GM12878 (cell line): ENCODE results near the gene RHOBTB1. TPM values are rescaled to one million over a fixed set of nuclear protein-coding genes. Genes with fewer than 3 reads are reported as not detected.

Experiments used
- ATAC-seq: fragments of 200-7000 bp; cut with Tn5 transposase; 3 replicates; pipeline ENCODE4 v1.9.1; 2020; ENCODE audit warnings: mild to moderate bottlenecking, moderate library complexity
- BruUV-seq: library from RNA; stranded (reverse); fragments of 400-500 nt; replicated peaks from 2 replicates; lab custom pipeline; 2021; lab: Mats Ljungman, UMichigan
- CTCF ChIA-PET: fragments of 300-600 bp; sonication (Branson Sonifier 250); formaldehyde crosslinking; extraction: SDS; loops from one replicate; lab custom pipeline; 2021; ENCODE audit warnings: inconsistent platforms; lab: Yijun Ruan, JAX
- POLR2A ChIA-PET: fragments of 350-600 bp; formaldehyde crosslinking; extraction: SDS; loops from one replicate; lab custom pipeline; 2021; ENCODE audit warnings: inconsistent platforms; lab: Charles Lee
- RAD21 ChIA-PET: fragments of 300-600 bp; sonication (Branson Sonifier 250); formaldehyde crosslinking; loops from one replicate; lab custom pipeline; 2023; ENCODE audit warnings: antibody characterized with exemption; ENCODE audit not compliant: unreplicated experiment; lab: Charles Lee
- SMC1A ChIA-PET: fragments of 300-600 bp; sonication (Branson Sonifier 250); formaldehyde crosslinking; loops from one replicate; lab custom pipeline; 2023; ENCODE audit not compliant: unreplicated experiment, uncharacterized antibody; lab: Charles Lee
- DNase-seq: peaks from one replicate; pipeline ENCODE4 v3.0.0-alpha.2; 2011; ENCODE audit warnings: low read depth, low spot score
- FAIRE-seq: peaks from 3 replicates; lab custom pipeline; 2011; peaks lifted over from hg19 to GRCh38; lab: Jason Lieb, UNC
- H2AFZ ChIP-seq: 2 replicates; pipeline ENCODE4 v1.6.0; 2011; ENCODE audit warnings: low read depth, low read length, control low read depth; ENCODE audit not compliant: control insufficient read depth
- H3K27ac ChIP-seq: 2 replicates; pipeline ENCODE4 v1.5.1; 2011; ENCODE audit warnings: control low read depth; ENCODE audit not compliant: control insufficient read depth, insufficient read depth
- H3K27me3 ChIP-seq, 2 experiments: replicated peaks in 1 of 2; 2 replicates each; pipeline versions ENCODE4 v1.6.0 to v1.6.1; 2011; ENCODE audit warnings: low read length in 1 of 2; ENCODE audit not compliant: control insufficient read depth in 2 of 2, insufficient read depth in 2 of 2
- H3K36me3 ChIP-seq, 2 experiments: 2 replicates each; pipeline ENCODE4 v1.5.1; 2011; ENCODE audit warnings: low read length in 1 of 2; ENCODE audit not compliant: control insufficient read depth in 2 of 2, insufficient read depth in 2 of 2
- H3K4me1 ChIP-seq: 2 replicates; pipeline ENCODE4 v1.6.1; 2011; ENCODE audit warnings: mild to moderate bottlenecking, low read length, moderate library complexity, mixed read lengths; ENCODE audit not compliant: control insufficient read depth, insufficient read depth
- H3K4me2 ChIP-seq: 2 replicates; pipeline ENCODE4 v1.6.0; 2011; ENCODE audit warnings: control low read depth; ENCODE audit not compliant: control insufficient read depth, insufficient read depth
- H3K4me3 ChIP-seq: fragments of 200-600 bp; sonication (generic); 2 replicates; pipeline ENCODE4 v1.5.1; 2016
- H3K79me2 ChIP-seq: 2 replicates; pipeline ENCODE4 v1.6.0; 2011; ENCODE audit warnings: low read length; ENCODE audit not compliant: control insufficient read depth, insufficient read depth
- H3K9ac ChIP-seq: 2 replicates; pipeline ENCODE4 v1.8.0; 2011; ENCODE audit warnings: low read length, control low read depth, mixed read lengths; ENCODE audit not compliant: control insufficient read depth, insufficient read depth
- H3K9me3 ChIP-seq: replicated peaks from 3 replicates; pipeline ENCODE4 v1.5.1; 2011; ENCODE audit warnings: mild to moderate bottlenecking, low read length; ENCODE audit not compliant: control insufficient read depth, insufficient read depth
- H4K20me1 ChIP-seq: 2 replicates; pipeline ENCODE4 v1.6.0; 2011; ENCODE audit not compliant: control insufficient read depth, insufficient read depth
- CREB1 ChIP-seq: IDR thresholded peaks from 2 replicates; pipeline ENCODE4 v1.6.1; 2012; ENCODE audit warnings: low read depth, mild to moderate bottlenecking, inconsistent platforms
- CREM ChIP-seq: IDR thresholded peaks from 2 replicates; pipeline ENCODE4 v1.6.1; 2014; ENCODE audit warnings: antibody characterized with exemption, low read depth
- WGBS: methylation state at CpG from one replicate; pipeline ENCODE4 v1.1.6; 2016; ENCODE audit warnings: low lambda C conversion rate; ENCODE audit not compliant: insufficient replicate concordance, insufficient coverage; ENCODE audit errors: missing lambda C conversion rate; 5-methylcytosine and 5-hydroxymethylcytosine counted together
- in situ Hi-C: fragments of 300-500 bp; cut with MboI; formaldehyde crosslinking; loops from 9 replicates; pipeline ENCODE4 v1.14.3; 2018; ENCODE audit warnings: mixed read lengths
- intact Hi-C: fragments of 100-400 bp; cut with micrococcal nuclease; formaldehyde crosslinking; loops from one replicate; pipeline ENCODE4 v1.14.2; 2022; ENCODE audit not compliant: unreplicated experiment
- polyA plus RNA-seq, 11 experiments: library from polyadenylated mRNA; depleted of rRNA in 4 of 11; unstranded in 6 of 11; stranded (reverse) in 5 of 11; fragments of >200 nt; fragmentation: Nextera tagmentation in 4 of 11; fragmentation: Illumina TruSeq in 1 of 11; extraction: Ambion mirVana in 4 of 11; extraction: Trizol in 1 of 11; gene quantifications; 1 replicate in 1 of 11; 2 replicates in 10 of 11; pipeline versions ENCODE4 v1.2.1 to v1.2.3, GENCODE V29; 2011 to 2016; ENCODE audit warnings: inconsistent platforms in 2 of 11, missing spikeins in 2 of 11, low read depth in 1 of 11
- total RNA-seq, 4 experiments: library from RNA; depleted of rRNA in 3 of 4; stranded (reverse); fragments of >200 nt in 3 of 4; fragmentation: Illumina TruSeq in 1 of 4; extraction: Trizol in 1 of 4; gene quantifications; 2 replicates each; pipeline versions ENCODE4 v1.2.1 to v1.2.3, GENCODE V29; 2013 to 2021
- TF ChIP-seq, protein P1 (sequence below): IDR thresholded peaks from 2 replicates; pipeline ENCODE4 v1.6.1; 2011; ENCODE audit warnings: low read depth, low read length, improper control_type of control experiment, borderline replicate concordance

RHOBTB1 gene
- total and polyA plus RNA-seq, 10 of the 15 experiments (the other 5 are each of a cell fraction or from before 2014, with no cell fraction given) = not detected

GRCh38 chr10:60899266-60899665 lies 44.7 kb downstream of the RHOBTB1 start:
- intact Hi-C loops = no loop called here
- no peak for TF ChIP-seq CREB1
- no peak overlapping the region for H3K27ac ChIP-seq
- ATAC-seq (no peak), DNase-seq (no peak), FAIRE-seq (no peak)
- no peaks in the 10 kb centered on the region for H3K4me1 ChIP-seq
- BruUV-seq = no TSS peak
- H3K4me2 ChIP-seq = no peak overlapping the region
- no peak overlapping the region for H3K9ac ChIP-seq
- H3K9me3 ChIP-seq = no peaks in the 10 kb centered on the region
- no peaks in the 10 kb centered on the region for H3K27me3 ChIP-seq
- RAD21 ChIA-PET = no interaction called here
- H3K79me2 ChIP-seq = no peaks in the 10 kb centered on the region
- H4K20me1 ChIP-seq = no peaks in the 10 kb centered on the region
- in situ Hi-C loops = no loop called here
- no peak overlapping the region for H3K4me3 ChIP-seq
- CTCF ChIA-PET = no interaction called here
- POLR2A ChIA-PET = no interaction called here
- WGBS = 53% methylated on average over 7 of the region's 7 CpGs
- no peak overlapping the region for H2AFZ ChIP-seq
- SMC1A ChIA-PET = no interaction called here
- H3K36me3 ChIP-seq = no peaks in the 10 kb centered on the region

DNA sequence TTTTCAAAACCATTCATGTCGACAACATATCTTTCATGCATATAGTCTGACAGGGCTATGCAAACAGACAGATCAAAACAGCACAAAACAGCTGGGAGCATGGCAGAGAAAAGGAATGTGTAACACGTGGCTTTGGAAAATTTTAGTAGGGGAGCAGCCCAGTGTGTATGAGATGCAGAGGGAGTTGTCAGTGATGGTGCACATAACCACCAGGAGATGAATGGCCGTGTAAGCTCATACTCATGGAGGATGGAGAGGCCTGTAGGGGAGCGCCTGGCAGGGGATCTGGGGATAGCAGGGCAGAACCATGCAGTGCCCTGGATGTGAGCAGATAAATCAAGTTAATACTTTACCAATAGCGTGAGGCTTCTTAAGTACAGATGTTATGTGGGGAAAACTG lies 45.7 kb downstream of the RHOBTB1 start:
- H3K4me3 ChIP-seq = no peak overlapping the region
- TF ChIP-seq, protein P1, sequence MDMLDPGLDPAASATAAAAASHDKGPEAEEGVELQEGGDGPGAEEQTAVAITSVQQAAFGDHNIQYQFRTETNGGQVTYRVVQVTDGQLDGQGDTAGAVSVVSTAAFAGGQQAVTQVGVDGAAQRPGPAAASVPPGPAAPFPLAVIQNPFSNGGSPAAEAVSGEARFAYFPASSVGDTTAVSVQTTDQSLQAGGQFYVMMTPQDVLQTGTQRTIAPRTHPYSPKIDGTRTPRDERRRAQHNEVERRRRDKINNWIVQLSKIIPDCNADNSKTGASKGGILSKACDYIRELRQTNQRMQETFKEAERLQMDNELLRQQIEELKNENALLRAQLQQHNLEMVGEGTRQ = no peak
- TF ChIP-seq CREM = no peak
- ChIA-PET SMC1A (no interaction called here), RAD21 (no interaction called here), POLR2A (no interaction called here), CTCF (no interaction called here)
- H3K79me2 ChIP-seq = no peaks in the 10 kb centered on the region
- FAIRE-seq = no peak
- no peak for DNase-seq
- H3K9me3 ChIP-seq = no peaks in the 10 kb centered on the region
- H3K27ac ChIP-seq = no peak overlapping the region
- WGBS = 16% methylated on average over 5 of the region's 5 CpGs
- H3K4me1 ChIP-seq = no peaks in the 10 kb centered on the region
- no peak for ATAC-seq
- H3K9ac ChIP-seq = no peak overlapping the region
- no peaks in the 10 kb centered on the region for H3K36me3 ChIP-seq
- intact Hi-C loops = no loop called here
- no peak overlapping the region for H3K4me2 ChIP-seq
- BruUV-seq = no TSS peak
- no peaks in the 10 kb centered on the region for H3K27me3 ChIP-seq
- H4K20me1 ChIP-seq = no peaks in the 10 kb centered on the region
- in situ Hi-C loops = no loop called here
- H2AFZ ChIP-seq = no peak overlapping the region
